WERI-Rb-1 (cell line): ENCODE results near the gene CNEP1R1.
A peak's percentile ranks its signal among the peaks of the same experiment; 100 is the strongest.

Source experiments
- DNase-seq: peaks from one replicate; pipeline ENCODE4 v3.0.0-alpha.2; 2020
- H3K27ac ChIP-seq: fragments of 250-450 bp; sonication (Bioruptor Pico); 2 replicates; pipeline ENCODE4 v1.5.1; 2020; ENCODE audit warnings: mild to moderate bottlenecking, moderate library complexity
- H3K27me3 ChIP-seq: fragments of 250-450 bp; sonication (Bioruptor Pico); 2 replicates; pipeline ENCODE4 v1.5.1; 2021; ENCODE audit warnings: mild to moderate bottlenecking, low read depth, moderate library complexity; ENCODE audit not compliant: insufficient read depth, severe bottlenecking
- H3K36me3 ChIP-seq: fragments of 250-450 bp; sonication (Bioruptor Pico); 2 replicates; pipeline ENCODE4 v1.5.1; 2020; ENCODE audit warnings: mild to moderate bottlenecking, moderate library complexity
- H3K4me3 ChIP-seq: 2 replicates; pipeline ENCODE4 v1.5.1; 2011; ENCODE audit warnings: low read depth, mild to moderate bottlenecking, control low read depth, low read length
- H3K9me3 ChIP-seq: fragments of 250-450 bp; sonication (Bioruptor Pico); 2 replicates; pipeline ENCODE4 v1.5.1; 2021; ENCODE audit warnings: mild to moderate bottlenecking, moderate library complexity; ENCODE audit not compliant: severe bottlenecking
- TF ChIP-seq, protein P1 (sequence below): IDR thresholded peaks from 2 replicates; pipeline ENCODE4 v1.5.1; 2011; ENCODE audit warnings: low read depth, mild to moderate bottlenecking, control low read depth, inconsistent platforms, low read length

CNEP1R1 gene, protein sequence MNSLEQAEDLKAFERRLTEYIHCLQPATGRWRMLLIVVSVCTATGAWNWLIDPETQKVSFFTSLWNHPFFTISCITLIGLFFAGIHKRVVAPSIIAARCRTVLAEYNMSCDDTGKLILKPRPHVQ

DNA sequence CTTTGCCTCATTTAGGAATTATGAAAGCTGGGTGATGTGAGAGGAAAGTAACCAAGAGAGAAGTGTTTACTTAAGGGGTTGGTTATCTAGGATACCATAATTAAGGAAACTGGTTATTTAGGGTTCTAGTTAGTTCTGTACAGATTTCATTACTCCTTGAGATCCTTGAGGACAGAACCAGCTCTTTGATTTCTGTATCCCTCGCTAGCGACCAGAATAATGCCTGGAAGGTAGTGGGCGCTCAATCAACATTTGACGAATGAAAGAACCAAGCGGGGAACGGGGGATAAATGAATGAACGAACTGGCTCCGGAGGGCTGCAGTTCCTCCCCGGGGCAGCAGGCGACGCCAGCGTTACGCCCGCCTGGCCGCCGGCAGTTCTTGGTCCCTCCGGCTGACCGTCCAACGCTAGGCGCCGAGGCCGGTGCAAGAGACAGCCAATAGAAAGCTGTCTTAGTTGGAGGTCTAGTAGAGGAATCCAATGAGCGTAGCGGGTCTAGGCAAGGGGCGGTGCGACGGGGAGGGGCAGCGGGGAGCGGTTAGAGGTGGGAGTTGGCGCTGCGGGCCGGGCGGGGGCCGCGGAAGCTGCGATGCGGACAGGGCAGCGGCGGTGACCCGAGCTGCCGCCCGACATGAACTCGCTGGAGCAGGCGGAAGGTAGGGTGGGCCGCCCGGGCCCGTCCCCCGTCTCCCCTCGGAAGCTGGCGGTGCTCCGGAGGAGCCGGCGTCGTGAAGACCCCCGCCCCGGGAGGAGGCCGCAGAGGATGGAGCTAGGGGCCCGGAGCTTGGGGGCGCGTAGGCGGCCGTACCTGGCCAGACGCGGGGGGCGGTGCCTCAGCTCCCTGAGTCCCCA lies at the start of gene CNEP1R1:
Gene CNEP1R1 (plus strand): TSS at position 542 of the 853 bp plus-strand sequence. CDS start 91 bp downstream, at position 633.
- Histone ChIP-seq H3K27ac (peak within 1 kb of the TSS; percentile 52), H3K36me3 (no peaks in the 10 kb centered on the region; the same call in 1 of the 2 replicates), H3K4me3 (peak within 1 kb of the TSS; percentile 91), H3K27me3 (no peaks in the 10 kb centered on the region), H3K9me3 (no peaks in the 10 kb centered on the region)
- peak; percentile 95 for DNase-seq
- TF ChIP-seq, protein P1, sequence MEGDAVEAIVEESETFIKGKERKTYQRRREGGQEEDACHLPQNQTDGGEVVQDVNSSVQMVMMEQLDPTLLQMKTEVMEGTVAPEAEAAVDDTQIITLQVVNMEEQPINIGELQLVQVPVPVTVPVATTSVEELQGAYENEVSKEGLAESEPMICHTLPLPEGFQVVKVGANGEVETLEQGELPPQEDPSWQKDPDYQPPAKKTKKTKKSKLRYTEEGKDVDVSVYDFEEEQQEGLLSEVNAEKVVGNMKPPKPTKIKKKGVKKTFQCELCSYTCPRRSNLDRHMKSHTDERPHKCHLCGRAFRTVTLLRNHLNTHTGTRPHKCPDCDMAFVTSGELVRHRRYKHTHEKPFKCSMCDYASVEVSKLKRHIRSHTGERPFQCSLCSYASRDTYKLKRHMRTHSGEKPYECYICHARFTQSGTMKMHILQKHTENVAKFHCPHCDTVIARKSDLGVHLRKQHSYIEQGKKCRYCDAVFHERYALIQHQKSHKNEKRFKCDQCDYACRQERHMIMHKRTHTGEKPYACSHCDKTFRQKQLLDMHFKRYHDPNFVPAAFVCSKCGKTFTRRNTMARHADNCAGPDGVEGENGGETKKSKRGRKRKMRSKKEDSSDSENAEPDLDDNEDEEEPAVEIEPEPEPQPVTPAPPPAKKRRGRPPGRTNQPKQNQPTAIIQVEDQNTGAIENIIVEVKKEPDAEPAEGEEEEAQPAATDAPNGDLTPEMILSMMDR: peak; percentile 99

DNA sequence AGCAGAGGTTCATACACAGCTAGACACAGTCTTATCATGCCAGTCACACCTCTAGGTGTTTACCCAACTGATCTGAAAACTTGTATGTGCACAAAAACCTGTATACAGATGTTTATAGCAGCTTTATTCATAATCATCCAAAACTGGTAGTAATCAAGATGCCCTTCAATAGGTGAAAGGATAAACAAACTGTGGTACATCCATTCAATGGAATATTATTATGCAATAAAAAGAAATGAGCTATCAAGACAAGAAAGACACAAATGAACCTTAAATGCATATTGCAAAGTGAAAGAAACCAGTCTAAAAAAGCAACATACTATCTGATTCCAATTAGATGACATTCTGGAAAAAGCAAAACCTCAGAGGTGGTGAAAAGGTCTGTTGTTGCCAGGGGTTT lies 47.6 kb upstream of the CNEP1R1 start:
- TF ChIP-seq, protein P1: no peak
- no peak for DNase-seq
- Histone ChIP-seq H3K9me3 (peaks cover 2% of the 10 kb centered on the region), H3K36me3 (no peaks in the 10 kb centered on the region), H3K27me3 (no peaks in the 10 kb centered on the region), H3K4me3 (no peak overlapping the region), H3K27ac (no peak overlapping the region)

DNA sequence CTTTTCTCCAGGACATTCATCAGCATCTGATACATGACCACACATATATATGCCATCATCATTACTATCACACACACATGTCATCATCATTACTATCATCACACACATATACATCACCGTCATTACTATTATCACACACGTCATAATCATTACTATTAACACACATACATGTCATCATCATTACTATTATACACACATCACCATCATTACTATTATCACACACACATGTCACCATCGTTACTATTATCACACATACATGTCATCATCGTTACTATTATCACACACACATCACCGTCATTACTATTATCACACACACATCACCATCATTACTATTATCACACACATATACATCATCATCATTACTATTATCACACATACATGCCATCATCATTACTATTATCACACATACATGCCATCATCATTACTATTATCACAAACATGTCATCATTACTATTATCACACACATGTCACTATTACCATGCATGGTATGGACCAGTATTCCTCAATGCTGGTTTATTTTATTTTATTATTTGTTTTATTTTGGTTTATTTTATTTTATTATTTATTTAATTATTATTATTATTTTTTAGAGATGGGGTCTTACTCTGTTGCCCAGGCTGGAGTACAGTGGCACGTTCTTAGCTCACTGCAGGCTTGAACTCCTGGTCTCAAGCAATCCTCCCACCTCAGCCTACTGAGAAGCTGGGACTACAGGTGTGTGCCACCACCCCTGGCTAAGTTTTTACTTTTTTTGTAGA lies 46.3 kb upstream of the CNEP1R1 start:
- Histone ChIP-seq H3K27me3 (no peaks in the 10 kb centered on the region), H3K27ac (no peak overlapping the region), H3K4me3 (no peak overlapping the region), H3K36me3 (no peaks in the 10 kb centered on the region), H3K9me3 (peaks cover 2% of the 10 kb centered on the region)
- DNase-seq: no peak
- TF ChIP-seq, protein P1: no peak

DNA sequence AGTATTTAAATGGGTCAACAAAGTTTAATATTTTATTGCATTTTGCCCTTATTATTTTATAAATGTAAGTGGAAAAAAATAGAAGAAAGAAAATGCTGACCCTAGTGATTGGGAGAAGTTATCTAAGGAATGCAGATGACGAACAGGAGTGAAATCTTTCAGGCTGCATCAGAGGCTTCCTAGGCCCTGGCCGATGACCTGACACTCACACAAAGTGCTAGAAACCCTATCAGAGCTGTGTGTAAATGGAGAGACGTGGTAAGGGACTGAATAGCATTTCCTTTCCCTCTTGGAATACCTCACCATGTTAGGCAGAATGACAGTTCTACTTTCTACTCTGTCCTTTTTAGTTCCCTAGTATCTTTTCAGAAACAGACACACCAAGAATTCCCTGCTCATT lies 44.9 kb upstream of the CNEP1R1 start:
- no peak for DNase-seq
- Histone ChIP-seq H3K27me3 (no peaks in the 10 kb centered on the region), H3K27ac (no peak overlapping the region), H3K9me3 (peaks cover 2% of the 10 kb centered on the region), H3K4me3 (no peak overlapping the region), H3K36me3 (no peaks in the 10 kb centered on the region)
- TF ChIP-seq, protein P1: no peak

DNA sequence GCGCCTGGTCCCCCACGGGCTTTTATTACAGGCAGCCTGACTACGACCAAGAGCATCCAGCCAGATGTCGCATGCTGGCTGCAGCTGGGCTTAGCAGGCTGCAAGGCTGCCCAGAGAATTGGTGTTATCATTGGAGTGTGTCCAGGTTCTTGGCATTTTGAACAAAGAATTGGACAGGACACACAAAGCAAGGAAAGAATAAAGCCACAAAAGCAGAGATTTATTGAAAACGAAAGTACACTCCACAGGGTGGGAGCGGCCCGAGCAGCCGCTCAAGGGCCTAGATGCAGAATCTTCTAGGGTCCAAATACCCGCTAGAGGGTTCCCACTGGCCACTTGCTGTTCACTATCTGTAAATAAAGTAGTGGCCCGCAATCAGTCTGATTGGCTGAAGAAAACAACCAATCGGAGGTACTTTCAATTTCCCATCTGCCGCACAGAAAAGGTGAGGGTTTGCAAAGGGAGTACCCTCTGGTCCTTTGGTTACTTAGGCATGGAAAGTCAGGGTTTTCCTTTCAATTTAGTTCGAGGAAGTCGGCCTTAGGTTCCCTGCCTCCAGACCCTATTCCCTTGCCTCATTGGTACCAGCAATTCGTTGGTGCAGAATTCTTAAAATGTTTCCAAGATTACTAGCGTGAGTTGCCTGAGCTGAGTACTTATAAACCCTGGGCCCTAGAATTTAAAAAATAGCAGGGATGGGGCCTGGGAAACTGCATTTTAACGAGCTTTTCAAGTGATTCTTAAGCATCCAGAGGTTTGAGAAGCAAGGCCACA lies 38.5 kb upstream of the CNEP1R1 start:
- H3K27ac ChIP-seq: no peak overlapping the region
- TF ChIP-seq, protein P1: no peak

More for the DNA sequence above, 38.5 kb upstream of the CNEP1R1 start:
- H3K36me3 ChIP-seq: no peaks in the 10 kb centered on the region
- no peaks in the 10 kb centered on the region for H3K9me3 ChIP-seq
- no peak overlapping the region for H3K4me3 ChIP-seq
- H3K27me3 ChIP-seq: no peaks in the 10 kb centered on the region
- no peak for DNase-seq
